GM18861 (cell line): Measurements from ENCODE around the gene NLGN1.
"Not testable (repeated sequence)": the region's sequence is repeated elsewhere in the genome, so short reads cannot be mapped to it uniquely, and the experiment has no call there.

Experiments
- ATAC-seq: cut with Tn5 transposase; IDR thresholded peaks from one replicate; pipeline ENCODE4 v1.9.1; 2021; ENCODE audit not compliant: unreplicated experiment

The NLGN1 gene

DNA sequence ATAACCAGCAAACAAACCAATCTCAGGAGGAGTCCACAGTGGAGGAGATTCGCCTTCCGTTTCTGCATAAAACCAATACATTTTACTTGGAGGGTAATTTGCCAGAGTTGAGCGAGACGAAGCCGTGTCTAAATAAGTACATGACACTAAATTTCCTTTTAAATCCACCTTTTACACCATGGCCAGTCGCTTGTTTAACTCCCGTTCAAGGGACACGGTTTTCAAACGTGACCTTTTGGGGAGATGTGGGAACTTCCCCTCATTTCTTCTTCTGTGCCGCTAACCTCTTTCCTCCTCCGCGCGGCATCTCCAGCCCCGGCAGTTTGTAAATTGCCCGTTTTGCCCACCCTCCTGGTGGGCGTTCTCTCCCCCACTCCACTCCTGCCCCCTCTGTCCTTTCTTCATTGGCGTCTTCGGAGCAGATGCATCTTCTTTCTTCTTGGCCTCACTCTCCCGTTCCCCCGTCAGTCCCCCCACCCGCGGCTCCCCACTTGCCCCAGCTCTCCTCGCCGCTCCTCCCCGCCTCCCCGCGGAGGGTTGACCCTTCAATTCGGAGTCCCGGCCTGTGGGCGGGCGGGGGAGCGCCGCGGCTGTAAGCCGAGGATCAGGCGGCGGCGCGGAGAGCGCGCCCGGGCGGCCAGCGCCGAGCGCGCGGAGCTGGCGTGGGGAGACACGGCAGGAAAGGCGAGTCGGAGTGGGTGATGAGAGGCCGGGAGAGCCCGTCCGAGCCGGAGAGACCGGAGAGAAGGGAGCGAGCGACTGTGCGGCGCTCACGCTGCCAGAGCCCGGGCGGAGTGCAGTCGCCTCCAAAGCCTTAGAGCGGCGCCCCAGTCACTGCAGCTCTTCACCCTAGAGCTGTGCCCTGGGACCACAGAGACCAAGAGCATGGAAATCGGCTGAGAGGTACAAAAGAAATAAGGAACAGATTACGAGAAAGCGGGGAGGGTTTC, at the start of gene NLGN1:
TSS of gene NLGN1 (plus strand) at position 584 of the 950 bp plus-strand sequence.
- no peak for ATAC-seq

DNA sequence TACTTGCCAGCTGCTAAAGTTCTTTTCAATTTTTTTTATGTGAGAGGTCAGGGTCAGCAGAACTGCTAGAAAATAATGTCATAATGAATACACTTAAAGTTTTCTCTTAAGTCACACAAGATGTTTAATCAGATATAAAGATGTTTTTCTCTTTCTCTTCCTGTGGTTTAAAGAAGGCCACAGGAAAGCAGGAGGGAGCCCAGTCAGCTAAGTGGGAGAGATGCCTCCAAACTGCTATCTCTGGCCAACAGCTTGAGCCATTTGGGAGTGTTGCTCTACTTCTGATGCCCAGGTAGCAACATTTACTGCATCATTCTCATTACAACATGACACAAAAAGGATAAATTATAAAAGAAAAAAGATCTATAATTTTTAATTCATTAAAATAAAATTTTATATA, 45.7 kb upstream of the NLGN1 start:
- no peak for ATAC-seq

DNA sequence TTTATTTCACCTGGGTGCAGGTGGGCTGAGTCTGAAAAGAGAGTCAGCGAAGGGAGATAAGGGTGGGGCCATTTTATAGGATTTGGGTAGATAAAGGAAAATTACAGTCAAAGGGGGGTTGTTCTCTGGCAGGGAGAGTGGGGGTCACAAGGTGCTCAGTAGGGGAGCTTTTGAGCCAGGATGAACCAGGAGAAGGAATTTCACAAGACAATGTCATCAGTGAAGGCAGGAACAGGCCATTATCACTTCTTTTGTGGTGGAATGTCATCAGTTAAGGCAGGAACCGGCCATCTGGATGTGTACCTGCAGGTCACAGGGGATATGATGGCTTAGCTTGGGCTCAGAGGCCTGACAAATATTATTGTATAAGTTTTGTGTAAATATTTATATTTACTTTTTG, 44.4 kb upstream of the NLGN1 start:
- not testable (repeated sequence) for ATAC-seq

DNA sequence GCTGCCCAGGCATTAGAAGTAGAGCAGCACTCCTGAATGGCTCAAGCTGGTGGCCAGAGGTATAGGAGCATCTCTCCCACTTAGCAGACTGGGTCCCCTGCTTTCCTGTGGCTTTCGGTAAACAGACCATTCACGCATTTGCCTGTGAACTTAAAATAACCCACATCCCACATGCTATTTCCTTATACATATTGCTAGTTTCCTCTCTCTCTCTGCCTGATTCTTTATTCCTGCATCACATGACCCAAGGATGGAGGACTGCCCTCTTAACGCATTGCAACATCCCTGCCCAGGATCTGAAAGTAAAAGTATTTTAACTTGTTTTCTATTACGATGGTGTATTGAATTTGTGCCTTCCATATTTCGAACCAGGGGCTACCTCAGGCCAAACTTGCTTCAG, 43.4 kb upstream of the NLGN1 start:
- ATAC-seq, result no peak

DNA sequence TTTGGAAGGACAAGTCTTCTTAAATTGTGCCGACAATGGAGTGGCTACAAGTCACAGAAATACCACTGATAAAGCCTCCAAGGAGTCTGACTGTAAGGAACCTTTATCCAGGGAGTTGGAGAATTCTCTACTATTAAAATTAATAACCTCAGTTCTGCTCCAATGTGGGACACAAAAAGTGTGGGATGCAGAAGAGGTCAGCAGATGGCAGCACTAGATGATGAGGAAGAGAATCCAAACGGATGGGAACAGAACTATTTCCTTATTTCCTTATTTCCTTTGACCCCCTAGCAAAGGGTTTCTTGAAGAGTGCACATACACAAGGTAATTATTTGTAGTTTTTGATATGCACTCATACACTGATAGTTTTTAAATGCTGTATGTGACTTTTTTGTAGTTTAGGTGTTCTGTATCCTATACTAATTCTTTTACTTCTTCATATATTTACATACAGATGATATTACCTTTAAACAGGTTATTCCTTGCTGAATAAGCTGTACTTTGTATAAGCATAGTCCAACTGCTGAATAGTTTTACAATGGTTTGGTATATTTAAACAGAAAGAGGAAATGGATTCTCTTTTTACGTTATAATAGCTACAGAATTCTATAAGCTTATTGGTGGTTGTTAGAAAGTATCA, 25.6 kb upstream of the NLGN1 start:
- ATAC-seq, result no peak

DNA sequence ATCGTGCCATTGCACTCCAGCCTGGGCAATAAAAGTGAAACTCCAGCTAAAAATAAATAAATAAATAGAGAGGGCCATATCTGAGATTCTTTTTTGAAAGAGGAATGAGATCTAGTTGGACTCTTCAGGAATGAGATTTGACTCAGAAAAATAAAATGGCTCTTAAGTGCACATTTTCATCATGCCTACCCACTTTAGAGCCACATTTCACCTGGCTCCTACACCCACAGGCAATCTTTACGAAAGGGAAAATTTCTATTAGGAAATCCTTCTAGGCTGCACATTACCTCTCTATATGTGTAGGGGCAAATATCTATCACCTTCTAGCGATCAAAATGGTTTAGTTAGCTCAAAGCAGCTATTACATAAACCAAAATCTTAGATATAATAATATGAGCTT, 16.9 kb upstream of the NLGN1 start:
- ATAC-seq, result no peak

DNA sequence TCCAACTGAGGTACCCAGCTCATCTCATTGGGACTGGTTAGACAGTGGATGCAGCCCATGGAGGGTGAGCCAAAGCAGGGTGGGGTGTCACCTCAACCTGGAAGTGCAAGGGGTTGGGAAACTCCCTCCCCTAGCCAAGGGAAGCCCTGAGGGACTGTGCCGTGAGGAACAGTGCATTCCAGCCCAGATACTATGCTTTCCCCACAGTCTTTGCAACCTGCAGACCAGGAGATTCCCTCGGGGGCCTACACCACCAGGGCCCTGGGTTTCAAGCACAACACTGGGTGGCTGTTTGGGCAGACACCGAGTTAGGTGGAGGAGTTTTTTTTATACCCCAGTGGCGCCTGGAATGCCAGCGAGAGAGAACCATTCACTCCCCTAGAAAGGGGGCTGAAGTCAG, 15.6 kb upstream of the NLGN1 start:
- not testable (repeated sequence) for ATAC-seq

DNA sequence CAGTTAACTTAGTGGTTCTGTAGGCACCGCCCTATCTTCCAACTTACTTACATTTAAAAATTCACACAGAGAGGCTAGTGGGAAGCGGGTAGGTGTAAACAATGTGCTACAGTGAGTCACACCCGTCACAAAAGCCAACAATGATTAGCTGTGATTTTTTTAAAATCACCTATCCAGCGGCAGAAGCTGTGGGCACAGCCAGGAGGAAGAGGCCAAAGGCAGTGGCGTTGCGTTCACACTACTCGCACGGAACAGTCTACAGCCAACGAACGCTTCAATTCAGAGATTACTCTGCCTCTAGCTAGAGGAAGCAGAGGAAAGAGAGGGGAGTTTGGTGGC, 2.5 kb upstream of the NLGN1 start:
- peak; percentile 32 for ATAC-seq

DNA sequence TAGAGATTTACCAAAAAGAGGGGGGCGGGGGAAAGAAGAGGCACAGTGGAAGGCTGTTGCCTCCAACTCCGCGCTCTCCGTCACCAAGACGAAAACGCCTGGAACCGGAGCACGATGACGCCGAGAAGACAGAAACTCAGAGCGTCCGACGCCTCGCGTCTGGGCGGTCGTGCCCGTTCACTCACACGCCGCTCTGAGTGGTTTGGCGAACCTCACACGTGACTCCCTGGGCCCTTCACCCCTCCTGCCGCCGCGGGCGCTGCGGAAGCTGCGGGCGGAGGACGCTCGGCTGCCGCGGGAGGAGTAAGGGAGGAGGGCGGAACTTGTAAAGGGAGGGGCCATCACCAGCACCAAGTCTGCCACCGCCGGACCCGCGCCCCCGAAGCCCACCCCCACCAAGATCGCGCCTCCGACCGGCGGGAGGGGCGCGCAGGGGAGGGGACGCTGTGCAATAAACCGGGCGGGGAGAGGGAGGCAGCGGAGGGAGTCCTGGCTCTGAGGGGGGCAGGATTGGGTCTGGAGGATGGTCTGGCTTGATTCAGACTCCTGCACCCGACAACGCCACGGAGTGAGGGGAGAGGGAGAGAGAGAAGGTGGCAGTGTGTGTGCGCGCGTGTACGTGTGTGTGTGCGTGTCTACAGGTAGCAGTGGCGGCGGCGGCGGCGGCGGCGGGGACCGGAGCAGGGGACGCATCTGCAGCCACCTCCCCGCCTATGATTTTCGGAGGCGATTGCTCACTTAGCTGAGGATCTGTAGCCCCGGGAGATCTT, 1.9 kb upstream of the NLGN1 start:
- peak; percentile 95 for ATAC-seq

DNA sequence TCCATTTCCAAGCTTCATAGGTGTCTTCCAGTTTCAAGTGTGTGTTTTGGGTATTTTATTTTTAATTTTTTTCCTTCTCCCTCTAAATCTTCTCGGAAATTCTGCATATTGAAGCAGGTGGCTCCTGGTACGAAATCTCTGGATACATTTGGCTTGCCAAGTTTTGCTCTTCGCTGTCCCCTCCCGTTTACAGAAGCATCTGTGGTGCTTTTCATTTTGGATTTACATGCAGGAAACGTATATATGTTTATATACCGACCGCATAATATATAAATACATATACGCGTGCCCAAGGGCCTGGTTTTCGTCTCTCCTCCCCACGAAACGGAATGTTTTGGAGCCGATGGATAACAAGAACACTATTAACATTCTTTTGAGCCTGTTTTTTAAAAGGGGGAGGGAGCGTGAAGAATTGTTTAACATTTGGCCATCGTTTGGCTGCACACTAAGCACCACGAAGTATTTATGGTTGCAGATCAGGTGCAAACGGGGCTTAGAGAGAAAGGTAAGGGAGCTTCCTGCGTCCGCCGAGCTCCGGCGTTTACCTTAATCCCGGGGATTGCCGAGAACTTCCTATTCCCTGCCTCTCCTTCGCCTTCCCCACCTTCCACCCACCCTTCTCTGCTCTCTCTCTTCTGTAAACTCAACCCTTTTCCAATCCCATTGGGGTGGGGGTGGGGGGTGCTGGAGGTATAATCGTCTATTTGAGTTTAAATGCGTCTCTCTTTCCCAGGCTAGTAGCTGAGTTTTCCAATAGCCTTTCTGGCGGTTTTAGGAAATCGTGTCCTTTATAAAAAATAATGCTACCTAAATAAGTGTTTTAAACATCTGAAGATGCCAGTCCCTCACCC, 1.1 kb upstream of the NLGN1 start:
- no peak for ATAC-seq

DNA sequence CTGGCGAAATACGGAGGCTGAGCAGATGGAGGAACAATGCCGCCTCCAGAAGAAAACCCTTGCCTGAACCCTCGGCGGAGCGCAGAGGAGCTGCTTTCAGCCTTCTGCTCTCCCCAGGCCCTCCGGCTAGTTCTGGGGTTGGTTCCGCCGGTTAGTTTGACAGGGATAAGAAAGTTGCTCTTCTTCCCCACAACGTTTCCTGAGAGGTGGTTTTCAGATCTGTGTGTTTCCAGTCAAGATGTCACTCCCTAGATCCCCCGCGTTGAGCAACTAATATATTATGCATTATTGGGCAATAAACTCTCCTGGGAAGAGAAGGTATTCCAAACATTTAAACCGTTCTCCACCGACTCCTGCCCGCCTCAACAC, 551 bp downstream of the NLGN1 start:
- no peak for ATAC-seq

DNA sequence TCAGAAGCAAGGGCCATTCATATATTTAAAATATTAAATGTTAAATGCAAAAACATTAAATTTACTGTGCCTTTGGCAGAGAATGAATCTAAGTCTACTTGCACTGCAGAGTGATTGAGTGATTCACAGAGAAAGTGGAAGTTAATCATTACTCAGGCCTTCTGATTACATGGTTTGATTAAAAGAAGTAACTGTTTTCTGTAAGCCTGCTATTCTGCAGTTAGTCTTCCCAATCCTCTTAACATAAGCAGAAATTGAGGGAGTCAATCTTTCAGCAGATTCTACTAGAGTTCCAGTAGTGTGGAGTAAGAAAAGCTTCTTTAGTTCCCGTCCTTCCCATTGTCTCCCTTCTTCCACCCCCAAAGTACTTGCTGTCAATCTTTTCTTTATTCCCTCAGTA, 1.5 kb downstream of the NLGN1 start:
- ATAC-seq, result no peak

DNA sequence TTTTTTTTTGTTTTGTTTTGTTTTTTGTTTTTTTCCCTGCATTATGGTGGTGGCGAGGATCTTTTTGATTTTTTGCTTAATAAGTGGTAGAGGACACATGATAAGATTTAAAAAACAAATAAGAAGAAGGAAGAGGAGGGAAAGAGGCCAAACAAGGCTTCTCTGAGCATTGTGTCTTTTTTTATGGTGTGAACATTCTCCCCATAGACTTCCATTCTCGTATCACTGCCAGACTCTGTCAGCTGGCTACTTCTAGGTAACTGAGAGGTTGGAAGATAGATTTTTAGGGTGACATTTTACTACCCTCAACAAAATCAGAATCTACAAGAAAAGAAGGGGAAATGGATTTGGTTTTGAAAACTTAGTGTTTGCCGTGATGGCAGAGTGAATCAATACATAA, 3.8 kb downstream of the NLGN1 start:
- no peak for ATAC-seq

DNA sequence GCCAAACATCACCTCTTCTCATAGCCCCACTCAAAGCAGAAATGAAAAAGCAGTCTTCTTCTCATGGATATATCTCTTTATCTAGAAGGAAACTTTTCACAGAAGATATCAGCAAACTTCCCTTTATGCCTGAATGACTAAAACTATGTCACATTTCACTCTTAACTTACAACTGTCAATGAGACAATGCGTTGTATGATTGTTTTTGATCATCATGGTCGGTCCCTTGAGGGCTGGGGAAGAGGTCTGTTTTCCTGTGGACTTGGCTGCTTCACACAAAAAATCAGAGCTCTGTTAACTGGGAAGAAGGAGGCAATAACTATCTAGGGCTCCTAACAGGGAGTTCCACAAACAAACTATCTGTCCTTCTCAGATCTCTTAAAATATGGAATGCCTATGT, 5.1 kb downstream of the NLGN1 start:
- no peak for ATAC-seq

DNA sequence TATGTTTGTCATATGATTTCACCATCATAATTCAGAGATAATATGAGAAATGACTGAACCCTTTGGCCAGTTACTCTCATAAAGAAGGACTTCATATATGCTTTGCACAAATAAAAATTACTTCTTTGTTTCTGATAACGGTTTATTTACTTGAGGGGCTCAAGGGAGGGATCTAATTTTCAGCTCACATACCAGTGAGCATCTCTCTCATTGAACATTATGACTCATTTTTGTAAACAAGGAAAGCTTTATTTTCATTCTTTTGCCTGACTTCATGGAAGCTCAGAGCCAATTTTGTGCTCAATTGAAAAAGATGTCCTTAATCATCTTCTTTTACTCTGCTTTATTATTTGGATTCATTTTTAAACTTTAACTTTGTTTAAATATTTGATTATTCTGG, 5.8 kb downstream of the NLGN1 start:
- no peak for ATAC-seq

DNA sequence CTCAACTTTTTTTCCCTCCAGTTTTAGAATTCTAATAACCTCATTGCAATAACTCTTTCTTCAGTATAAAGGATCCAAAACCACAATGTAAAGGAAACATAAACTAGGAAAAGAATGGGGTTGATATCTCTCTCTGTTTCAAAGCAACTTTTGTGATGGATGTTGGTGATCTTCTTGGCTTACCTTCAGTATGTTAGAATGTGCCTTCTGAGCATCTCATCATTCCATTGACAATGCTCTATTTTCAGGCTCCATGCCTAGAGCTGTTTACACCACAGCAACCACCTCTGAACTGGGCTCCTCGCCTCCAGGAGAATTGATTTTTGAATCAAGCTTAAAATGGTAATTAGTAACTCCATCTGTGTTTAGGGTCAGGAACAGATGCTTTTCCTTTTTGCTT, 6.6 kb downstream of the NLGN1 start:
- no peak for ATAC-seq

DNA sequence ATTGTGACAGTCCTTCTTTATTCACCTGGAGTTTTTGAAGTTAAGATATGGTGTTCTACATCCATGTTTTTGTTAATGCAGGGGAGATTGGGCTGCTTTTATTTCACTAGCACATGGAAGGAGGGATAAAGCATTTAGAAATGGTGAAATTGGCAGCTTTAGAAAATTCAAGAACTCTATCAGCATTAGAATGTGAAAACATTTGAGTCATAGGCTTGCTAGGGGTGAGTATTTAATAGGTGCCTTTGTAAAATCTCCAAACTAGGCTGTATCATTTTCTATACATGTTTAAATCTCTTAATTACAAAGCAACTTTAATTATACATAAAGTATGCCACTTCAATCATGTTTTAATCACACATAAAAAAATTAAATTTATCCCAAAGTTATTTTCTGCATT, 12.9 kb downstream of the NLGN1 start:
- ATAC-seq, result no peak

DNA sequence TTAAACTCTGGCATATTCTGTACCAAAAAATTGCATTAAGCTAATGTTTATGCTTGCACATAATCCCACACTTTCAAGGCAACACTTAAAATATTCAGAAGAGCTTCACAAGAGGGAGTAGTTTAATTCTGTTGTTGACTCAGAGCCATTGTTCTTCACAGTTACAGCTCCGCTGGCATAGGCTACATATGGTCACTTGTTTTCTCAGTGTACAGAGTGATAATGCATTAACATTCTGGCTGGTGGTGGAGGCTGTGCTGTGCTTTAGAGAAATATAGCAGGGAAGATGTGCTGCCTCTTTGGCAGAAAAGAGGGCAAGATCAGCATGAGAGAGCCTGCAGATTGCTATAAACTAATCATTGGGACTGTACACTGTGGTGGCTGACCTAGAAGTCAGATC, 13.3 kb downstream of the NLGN1 start:
- ATAC-seq, result no peak

DNA sequence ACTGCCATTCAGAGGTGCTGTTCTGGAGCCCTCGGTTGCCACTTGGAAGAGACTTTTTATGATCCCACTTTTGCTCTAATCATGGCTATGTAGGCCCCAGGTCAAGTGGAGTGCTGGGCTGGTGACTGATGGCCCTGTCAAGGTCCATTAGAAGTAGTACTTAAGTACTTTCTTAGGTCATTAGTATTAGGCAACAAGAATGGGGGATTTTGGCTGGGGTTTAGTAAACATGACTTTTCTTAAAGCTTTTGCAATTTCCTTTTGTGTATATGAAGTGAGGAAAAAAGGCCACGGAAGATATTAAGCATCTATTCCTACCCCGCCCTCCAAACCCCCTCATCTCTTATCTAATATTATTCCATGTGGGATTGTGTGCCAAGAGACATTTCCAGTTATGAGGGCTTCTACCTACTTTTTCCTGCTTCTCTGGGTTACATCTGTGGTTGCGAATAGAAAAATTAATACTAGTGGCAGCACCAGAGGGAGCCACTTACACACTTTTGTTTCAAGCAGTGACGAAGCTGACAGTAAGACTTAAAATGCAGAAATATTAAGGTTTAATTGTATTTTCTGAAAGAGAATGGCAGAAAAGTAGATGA, 13.9 kb downstream of the NLGN1 start:
- no peak for ATAC-seq

DNA sequence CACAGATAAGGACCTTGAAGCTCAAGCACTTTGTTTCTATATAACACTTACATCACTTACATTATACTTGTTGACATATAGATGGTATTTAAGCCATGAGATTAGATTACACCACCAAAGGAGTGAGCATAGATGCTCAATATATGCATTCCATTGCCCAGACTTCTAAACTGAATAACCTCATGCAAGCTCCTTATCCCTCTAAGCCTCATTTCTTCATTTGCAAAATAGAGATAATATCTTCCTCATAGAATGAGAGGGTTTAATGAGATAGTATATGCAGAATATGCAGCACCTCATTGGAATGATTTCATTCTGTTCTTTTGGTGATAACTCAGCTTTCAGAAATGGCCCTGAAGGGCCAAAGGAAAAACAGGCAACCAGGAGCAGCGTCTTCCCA, 18.5 kb downstream of the NLGN1 start:
- ATAC-seq, result no peak

DNA sequence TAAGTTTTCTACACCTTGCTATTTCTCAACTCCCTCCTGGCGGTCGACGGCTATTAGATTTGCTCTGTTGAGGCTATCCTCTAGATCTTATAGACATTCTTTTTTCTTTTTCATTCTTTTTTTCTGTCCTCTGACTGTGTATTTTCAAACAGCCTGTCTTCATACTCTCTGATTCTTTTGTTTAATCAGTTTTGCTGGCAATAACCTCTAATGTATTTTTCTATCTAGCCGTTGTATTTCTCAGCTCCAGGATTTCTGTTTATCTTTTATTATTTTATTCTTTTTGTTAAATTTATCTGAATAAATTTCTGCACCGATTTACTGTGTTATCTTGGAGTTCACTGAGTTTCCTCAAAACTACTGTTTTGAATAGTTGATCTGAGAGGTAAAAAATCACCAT, 31.5 kb downstream of the NLGN1 start:
- no peak for ATAC-seq
